Measurements from ENCODE around the gene EP400.

EP400 gene

DNA sequence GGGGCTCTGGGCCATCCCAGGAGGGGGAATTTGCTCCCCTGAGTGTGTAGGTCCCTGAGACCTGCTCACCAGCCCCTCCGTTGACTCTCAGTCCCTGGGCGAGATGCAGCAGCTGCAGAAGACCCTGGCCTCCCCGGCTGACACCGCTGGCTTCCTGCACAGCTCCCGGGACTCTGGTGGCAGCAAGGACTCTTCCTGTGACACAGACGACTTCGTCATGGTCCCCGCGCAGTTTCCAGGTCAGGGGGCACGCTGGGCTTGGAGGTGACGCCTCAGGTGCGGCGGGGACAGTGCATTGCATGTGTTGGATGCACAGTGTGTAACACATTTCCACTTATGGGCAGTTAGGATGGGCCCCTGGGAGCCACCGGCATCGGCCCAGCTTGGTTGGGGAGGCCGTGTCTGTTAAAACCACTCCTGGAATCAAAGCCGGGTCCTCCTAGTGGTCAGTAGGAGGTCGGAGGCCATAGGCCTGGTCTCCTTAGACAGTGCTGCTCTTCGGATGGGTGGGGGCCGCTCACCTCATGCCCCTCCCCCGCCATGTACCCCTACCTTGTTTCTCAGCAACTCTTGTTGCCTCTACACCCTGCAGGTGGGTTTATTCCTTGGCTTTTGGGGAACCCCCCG, 37.8 kb upstream of the EP400 start:
- no peak for DNase-seq (ENCODE audit: low spot score)

DNA sequence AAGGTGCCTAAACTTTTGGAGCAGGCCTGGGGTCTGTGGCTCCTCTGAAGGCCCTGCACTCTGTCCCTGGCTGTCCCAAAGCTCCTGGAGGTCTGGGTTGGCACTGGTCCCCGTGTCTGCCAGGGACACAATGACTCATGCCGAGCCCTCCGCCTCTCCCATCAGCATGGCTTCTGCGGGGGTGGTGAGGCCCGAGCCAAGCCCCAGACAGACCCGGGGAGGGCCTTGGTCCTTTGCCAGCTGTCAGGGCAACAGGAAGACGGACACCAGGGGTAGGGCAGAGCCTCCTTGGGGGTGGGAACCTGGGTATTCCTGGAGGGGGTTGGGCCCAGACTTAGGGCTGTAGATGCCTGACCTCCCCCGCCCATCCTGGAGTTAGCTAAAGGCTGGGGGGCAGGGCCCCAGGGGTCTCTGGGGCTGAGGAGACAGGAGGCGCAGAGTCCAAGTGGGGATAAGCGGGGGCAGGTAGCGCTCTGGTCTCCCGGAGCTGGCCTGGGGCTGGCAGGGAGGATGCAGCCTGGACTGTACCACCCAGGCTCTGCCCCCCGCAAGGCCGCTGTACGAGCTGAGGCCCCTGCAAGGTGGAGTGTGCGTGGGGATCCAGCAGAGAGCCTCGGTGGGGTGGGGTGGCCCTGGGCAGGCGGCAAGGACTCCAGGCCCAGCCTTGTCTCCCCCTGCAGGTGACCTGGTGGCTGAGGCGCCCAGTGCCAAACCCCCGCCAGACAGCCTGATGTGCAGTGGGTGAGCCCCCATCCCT, 37.0 kb upstream of the EP400 start:
- peak; percentile 85 for DNase-seq (ENCODE audit: low spot score)

DNA sequence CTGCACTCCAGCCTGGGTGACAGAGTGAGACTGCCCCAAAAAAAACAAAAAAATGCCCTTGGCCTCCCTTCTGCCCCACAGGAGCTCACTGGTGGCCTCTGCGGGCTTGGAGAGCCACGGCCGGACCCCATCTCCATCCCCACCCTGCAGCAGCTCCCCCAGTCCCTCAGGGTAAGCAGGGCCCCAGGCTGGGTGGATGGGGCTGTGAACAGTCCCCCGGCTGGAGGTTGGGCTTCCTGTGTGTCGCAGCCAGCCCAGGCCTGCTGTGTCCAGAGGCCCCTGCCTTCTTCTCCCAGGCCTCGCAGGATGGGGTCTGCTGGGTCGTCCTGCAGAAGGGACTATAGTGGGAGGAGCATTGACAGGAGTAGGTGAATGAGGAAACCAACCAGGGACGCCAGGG, 36.1 kb upstream of the EP400 start:
- no peak for DNase-seq (ENCODE audit: low spot score)

DNA sequence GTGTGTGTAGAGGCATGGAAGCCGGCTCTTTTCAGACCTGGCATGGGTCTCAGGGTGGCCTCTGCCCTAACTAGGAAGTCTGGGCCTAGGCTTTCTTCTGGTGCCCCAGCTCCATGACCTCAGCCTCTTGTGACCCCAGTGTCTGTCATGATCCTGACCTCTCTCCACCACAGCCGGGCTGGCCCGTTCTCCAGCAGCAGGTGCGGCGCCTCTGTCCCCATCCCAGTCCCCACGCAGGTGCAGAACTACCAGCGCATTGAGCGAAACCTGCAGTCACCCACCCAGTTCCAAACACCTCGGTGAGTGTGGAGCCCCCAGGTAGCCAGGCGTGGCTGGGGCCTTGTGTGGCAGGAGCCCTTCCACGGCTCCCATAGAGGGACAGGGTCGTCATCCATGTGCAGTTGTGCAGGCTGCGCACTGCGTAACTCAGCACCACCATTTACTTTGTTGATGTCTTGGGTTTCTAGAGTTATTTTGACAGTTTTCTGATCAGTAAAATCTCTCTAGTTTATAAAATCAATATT, 35.5 kb upstream of the EP400 start:
- DNase-seq (ENCODE audit: low spot score): no peak

DNA sequence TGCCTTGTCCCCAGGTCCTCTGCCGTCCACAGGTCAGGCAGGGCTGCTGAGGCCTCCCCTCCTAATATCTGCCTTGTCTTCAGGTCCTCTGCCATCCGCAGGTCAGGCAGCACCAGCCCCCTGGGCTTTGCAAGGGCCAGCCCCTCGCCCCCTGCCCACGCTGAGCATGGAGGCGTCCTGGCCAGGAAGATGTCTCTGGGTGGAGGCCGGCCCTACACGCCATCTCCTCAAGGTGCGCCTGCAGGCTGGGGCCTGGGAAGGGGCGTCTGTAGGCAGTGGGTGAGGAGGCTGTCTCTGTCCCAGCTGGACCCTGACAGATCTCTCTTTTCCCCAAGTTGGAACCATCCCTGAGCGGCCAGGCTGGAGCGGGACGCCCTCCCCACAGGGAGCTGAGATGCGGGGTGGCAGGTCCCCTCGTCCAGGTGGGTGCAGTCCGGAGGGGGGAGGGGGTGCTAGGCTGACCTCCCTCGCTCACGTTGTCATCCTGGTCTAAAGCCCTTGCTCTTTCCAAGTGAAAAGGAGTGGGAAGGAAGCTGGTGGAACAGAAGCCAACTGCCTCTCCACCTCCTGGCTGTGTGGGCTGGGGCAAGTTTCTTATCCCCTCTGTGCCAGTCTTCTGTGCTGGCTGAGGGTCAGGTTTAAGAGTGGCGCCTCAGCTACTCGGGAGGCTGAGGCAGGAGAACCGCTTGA, 34.6 kb upstream of the EP400 start:
- DNase-seq (ENCODE audit: low spot score): no peak

DNA sequence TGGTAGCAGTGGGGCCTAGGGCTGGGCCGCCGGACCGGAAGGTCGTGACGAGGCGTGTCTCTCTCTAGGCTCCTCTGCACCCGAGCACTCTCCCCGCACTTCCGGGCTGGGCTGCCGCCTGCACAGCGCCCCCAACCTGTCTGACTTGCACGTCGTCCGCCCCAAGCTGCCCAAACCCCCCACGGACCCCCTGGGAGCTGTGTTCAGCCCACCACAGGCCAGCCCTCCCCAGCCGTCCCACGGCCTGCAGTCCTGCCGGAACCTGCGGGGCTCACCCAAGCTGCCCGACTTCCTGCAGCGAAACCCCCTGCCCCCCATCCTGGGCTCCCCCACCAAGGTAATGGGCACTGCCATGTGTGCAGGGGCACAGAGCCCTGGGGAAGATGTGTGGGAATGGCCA, 33.9 kb upstream of the EP400 start:
- no peak for DNase-seq (ENCODE audit: low spot score)

DNA sequence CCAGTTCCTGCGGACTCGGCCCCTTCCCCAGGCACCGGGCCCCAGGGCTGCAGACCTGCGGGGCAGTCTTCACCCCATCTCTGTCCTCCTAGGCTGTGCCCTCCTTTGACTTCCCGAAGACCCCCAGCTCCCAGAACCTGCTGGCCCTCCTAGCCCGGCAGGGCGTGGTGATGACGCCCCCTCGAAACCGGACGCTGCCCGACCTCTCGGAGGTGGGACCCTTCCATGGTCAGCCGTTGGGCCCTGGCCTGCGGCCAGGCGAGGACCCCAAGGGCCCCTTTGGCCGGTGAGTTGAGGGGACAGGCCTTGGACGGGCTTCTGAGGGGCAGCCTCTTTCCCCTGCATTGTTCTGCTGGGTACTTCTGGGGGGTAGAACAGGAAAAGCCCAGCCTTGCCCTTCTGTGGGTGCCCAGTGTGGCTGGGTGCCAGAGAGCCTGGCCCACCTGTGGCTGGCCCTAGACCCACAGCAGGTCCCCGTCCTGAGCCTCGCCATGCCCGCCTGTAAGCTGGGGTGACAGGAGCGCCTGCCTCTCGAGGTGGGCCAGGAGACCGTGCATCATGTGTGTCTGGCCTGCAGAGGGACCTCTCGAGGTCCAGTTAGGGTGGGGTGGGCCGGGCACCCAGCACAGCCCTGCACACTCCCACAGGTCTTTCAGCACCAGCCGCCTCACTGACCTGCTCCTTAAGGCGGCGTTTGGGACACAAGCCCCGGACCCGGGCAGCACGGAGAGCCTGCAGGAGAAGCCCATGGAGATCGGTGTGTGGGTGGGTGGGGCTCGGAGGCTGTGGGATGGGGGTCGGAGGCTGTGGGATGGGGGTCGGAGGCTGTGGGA, 33.2 kb upstream of the EP400 start:
- no peak for DNase-seq (ENCODE audit: low spot score)

DNA sequence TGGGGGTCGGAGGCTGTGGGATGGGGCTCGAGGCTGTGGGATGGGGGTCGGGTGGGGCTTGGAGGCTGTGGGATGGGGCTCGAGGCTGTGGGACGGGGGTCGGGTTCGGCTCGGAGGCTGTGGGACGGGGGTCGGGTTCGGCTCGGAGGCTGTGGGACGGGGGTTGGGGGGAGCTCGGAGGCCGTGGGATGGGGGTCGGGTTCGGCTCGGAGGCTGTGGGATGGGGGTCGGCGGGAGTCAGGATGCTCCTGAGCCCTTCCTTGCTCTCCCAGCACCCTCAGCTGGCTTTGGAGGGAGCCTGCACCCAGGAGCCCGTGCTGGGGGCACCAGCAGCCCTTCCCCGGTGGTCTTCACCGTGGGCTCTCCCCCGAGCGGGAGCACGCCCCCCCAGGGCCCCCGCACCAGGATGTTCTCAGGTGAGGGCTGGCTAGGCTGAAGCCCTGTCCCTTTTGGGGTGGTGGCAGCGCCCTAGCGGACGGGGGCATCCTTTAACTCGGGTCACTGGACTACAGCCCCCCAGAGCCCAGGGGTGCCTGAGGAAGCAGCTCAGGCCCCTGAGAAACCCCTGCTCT, 32.5 kb upstream of the EP400 start:
- DNase-seq (ENCODE audit: low spot score): no peak

DNA sequence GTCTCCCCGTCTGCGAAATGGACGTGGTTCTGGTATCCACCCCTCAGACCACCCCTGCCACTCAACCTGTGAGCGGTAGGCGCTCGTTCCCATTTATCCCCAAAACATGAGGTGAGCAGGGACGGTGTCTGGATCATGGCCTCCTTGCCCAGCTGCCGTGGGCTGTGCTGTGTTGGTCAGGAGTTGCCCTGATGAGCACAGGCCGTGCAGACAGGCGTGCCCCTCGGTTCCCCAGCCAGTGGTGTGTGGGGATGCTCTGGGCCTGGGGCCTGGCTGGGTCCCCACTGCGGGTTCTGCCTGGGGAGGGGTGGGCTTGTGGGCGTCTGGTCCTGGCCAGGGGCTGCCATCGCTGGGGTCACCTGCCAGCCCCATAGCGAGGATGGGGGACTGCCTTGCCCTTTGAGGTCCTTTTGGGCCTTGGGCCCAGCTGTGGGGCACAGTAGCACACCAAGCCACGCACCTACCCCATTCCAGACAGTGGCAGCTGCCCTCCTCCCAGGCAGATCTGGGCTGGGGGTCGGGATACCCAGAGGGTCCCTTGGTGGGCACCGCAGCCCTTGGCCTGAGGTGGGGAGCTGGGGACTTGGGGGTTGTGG, 31.9 kb upstream of the EP400 start:
- no peak for DNase-seq (ENCODE audit: low spot score)

DNA sequence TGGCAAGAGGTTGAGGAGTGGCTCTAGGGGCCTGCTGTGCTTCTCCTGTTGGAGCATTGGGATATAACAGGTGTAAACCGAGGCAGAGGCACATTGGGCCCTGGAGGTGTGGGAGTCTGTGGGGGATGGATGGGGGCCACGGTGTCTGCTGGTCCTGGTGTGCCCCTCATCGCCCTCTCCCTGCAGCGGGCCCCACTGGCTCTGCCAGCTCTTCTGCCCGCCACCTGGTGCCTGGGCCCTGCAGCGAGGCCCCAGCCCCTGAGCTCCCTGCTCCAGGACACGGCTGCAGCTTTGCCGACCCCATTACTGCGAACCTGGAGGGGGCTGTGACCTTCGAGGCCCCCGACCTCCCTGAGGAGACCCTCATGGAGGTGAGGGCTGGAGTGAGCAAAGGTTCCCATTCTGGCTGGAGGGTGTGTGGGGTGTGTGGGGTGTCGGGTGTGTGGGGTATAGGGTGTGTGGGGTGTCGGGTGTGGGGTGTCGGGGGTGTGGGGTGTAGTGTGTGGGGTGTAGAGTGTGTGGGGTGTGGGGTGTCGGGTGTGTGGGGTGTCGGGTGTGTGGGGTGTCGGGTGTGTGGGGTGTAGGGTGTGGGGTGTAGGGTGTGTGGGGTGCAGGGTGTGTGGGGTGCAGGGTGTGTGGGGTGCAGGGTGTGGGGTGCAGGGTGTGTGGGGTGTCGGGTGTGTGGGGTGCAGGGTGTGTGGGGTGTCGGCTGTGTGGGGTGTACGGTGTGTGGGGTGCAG, 31.3 kb upstream of the EP400 start:
- no peak for DNase-seq (ENCODE audit: low spot score)

DNA sequence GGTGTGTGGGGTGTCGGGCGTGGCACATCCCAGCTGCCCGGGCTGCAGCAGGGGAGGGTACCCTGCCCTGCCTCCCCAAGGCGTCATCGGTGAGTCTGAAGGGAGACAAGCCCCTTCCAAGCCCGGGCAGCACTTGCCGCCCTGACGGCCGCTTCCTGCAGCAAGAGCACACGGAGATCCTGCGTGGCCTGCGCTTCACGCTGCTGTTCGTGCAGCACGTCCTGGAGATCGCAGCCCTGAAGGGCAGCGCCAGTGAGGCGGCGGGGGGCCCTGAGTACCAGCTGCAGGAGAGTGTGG, 30.7 kb upstream of the EP400 start:
- no peak for DNase-seq (ENCODE audit: low spot score)

DNA sequence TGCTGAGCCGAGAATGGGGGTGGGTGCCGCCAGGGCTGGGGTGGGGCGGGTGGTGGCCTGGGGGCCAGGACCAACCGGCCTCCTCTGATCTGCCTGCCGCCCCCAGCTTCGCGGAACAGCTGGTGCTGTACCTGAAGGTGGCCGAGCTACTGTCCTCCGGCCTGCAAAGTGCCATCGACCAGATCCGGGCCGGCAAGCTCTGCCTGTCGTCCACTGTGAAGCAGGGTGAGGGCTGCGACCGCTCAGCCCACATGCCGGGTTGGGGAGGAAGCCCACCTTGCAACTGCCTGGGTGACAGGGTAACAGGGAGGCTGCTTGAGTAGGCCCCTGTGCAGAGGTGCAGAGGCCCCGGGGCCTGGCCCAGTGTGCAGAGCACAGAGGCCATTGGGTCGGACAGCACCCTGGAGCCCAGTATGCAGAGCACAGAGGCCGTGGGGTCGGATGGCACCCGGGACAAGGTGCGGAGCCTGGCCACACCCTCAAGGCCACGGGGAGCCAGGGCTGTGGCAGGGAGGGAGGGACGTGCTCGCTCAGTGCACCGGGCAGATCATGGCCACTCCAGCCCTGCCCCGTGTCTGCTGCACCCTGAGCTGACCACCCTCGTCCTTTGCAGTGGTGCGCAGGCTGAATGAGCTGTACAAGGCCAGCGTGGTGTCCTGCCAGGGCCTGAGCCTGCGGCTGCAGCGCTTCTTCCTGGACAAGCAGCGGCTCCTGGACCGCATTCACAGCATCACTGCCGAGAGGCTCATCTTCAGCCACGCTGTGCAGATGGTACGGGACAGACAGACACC, 30.2 kb upstream of the EP400 start:
- no peak for DNase-seq (ENCODE audit: low spot score)

DNA sequence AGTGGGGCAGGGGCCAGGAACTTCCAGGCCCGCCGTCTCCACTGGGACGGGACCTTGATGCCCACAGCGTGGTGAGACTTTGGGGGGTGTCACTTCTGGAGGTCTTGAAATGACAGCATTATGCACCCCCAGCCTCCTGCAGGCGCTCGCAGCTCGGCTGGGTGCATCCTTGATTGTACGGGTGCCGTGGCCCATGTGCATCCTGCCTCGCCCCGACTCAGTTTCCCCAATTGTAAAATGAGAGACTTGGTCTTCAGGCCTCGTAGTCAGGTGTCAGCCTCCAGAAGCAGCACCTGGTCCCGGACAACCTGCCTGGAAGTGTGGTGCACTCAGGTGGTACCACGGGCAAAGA, 29.6 kb upstream of the EP400 start:
- no peak for DNase-seq (ENCODE audit: low spot score)

DNA sequence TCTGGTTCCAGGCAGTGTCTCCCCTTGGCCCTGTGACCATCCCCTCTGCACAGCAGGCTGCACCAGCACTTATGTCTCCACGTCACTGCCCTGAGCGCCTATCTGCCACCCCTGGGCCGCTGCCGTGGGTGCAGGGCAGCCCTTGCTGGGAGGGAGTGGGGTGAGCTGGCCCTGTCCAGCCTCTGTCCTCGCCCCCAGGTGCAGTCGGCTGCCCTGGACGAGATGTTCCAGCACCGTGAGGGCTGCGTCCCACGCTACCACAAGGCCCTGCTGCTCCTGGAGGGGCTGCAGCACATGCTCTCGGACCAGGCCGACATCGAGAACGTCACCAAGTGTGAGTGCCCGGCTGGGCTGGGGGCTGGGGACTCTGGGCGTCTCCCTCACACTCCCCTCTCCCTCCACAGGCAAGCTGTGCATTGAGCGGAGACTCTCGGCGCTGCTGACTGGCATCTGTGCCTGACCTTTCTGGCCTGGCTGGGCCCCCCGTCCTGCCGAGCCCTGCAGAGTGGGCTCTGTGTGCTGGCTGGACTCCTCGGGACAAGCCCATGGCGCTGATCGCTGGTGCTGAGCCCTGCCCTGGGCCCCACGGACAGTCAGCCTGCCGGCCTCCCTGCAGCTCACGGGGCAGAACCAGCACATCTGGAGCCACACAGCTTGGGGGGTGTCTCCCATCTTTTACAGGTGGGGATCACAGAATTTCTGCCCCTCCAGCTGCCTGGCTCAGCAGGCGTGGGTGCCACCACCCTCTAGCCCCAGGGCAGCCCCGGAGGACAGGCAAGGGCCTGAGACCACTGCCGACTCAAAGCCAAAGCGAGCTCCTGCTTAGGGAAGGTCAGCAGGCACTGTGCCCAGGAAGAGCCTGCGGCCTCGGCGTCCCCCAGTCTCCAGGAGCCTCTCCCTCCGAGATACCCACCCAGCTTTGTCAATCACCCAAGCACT, 28.6 kb upstream of the EP400 start:
- no peak for DNase-seq (ENCODE audit: low spot score)

DNA sequence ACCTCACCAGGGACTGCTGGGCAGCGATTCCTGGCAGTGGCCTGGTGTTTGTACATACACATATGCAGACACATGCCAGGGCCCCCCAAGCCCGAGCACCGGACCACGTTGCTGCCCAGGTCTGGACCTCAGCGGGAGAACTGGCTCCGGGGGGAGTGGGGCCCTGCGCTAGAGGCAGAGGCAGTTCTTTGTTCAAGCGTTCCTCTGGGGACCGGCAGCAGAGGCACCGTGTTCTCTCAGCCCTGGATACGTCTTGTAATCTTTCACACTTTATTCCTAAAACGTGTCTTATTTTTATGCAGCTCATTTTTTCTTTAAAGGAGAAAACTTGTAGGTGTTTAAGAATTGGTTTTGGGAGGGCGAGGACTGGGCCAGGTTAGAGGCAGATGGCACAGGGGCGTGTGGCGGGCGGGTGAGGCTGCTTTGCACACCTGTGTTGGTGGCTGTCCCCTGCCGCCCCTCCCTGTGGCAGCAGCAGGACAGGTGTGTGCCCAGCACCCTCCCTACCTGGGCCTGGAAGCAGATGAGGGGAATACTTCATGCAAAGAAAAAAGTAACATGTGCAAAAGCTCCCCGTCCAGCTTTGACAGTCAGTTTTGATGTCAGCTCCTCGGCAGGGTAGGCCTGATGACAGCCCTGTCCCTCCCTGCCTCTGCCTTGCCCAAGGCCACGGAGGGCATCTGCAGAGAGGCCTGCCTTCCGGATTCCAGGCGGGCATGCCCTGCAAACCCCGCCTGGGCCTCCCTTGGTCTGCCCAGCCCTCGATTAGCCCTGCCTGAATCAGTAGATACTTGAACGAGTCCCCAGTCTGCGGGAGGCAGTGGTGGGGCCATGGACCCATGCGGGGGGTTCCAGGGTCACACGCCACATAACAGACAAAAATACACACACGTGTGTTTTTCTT, 27.6 kb upstream of the EP400 start:
- no peak for DNase-seq (ENCODE audit: low spot score)

DNA sequence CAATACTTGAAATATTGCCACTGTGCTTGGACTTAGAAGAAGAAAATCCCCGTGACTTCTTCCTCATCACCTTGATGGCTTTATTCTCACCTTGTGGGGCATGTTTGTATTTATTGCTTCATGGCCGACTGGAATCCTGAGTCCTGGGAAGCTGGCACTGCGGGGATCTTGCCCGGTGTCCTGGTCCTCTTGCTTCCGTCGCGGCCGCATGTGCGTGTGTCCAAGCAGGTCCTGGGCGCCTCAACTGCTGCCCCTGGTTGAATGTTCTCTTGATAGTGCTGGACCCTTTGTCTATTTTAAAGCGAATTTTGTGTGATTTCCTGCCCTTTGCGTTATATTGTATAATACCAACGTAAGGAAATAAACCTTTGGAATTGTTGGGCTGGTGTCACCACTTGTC, 27.0 kb upstream of the EP400 start:
- DNase-seq (ENCODE audit: low spot score): no peak

DNA sequence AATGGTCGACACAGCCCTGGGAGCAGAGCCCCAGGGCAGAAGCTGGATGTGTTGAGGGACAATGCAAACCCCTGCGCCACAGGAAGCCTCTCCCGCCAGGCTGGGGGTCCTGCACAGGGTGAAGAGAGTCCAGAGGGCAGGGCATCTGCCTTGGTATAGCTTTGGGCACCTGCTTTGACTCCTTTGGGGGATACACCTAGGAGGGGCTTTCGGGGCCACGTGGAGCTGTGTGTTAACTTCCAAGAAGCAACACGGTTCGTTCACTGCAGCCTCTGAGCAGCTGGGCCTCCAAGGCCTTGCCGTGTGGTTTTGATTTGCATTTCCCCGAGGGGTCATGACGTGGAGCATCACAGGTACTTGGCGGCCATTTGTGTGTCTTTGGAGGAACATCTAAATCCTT, 26.5 kb upstream of the EP400 start:
- DNase-seq (ENCODE audit: low spot score): no peak

Data from kidney tubule cell (primary cell).